Thyroid gland (tissue), 4 donors: ENCODE data around the gene CTDSP1.

Experiments used
- CTCF ChIP-seq, 6 experiments: fragments of 200-600 bp in 3 of 6; fragments of 450-650 bp in 3 of 6; sonication (generic) in 3 of 6; IDR thresholded peaks; one replicate each; pipeline ENCODE4 v1.5.1; 2016 to 2019; ENCODE audit warnings: antibody characterized with exemption in 6 of 6, mild to moderate bottlenecking in 2 of 6, inconsistent platforms in 1 of 6, moderate library complexity in 1 of 6
- POLR2A ChIP-seq, 2 donors: fragments of 450-650 bp; IDR thresholded peaks; one replicate each; pipeline ENCODE4 v1.6.1; 2017; ENCODE audit warnings: antibody characterized with exemption in 2 of 2, mild to moderate bottlenecking in 2 of 2, moderate library complexity in 1 of 2

GRCh38 chr2:218397463-218397819 is 2.2 kb upstream of the CTDSP1 start:
- no peak for TF ChIP-seq CTCF (IDR thresholded peaks at IDR 0.05)
- TF ChIP-seq POLR2A (IDR thresholded peaks at IDR 0.05), result no peak
